ENCODE data around the gene RETREG3. TPM values are rescaled to one million over a fixed set of nuclear protein-coding genes. Genes with fewer than 3 reads are reported as not detected.

The RETREG3 gene
- total and polyA plus RNA-seq, 2 of the 13 experiments (the other 11 are each of a cell fraction or from before 2014, with no cell fraction given) = 47.0 to 55.8 TPM

GRCh38 chr17:42554250-42555121 is 54.7 kb downstream of the RETREG3 start (continued):
- peak; percentile 14; the same call in 1 of the 2 replicates for TF ChIP-seq TIGD3 (CRISPR knock-in tag; IDR thresholded peaks at IDR 0.05; ENCODE audit: borderline replicate concordance)
- TF ChIP-seq KLF15 (CRISPR knock-in tag; IDR thresholded peaks at IDR 0.05; ENCODE audit: borderline replicate concordance) = peak; percentile 72; the same call in 1 of the 2 replicates
- 0 out of 2 replicates have a peak, but pooled peaks have one; percentile 35 for TF ChIP-seq ZNF136 (CRISPR knock-in tag; IDR thresholded peaks at IDR 0.05; ENCODE audit: low read depth)
- TF ChIP-seq ZNF337 (CRISPR knock-in tag; IDR thresholded peaks at IDR 0.05; ENCODE audit: borderline replicate concordance, low read depth) = no peak
- peak; percentile 96 for TF ChIP-seq KAT8 (CRISPR knock-in tag; IDR thresholded peaks at IDR 0.05)
- TF ChIP-seq NONO (IDR thresholded peaks at IDR 0.05) = no peak
- peak; percentile 95 for TF ChIP-seq NONO (CRISPR knock-in tag; conservative IDR thresholded peaks at IDR 0.05)
- TF ChIP-seq ZKSCAN5 (CRISPR knock-in tag; IDR thresholded peaks at IDR 0.05) = peak; percentile 86; the same call in 1 of the 2 replicates
- peak; percentile 90 for TF ChIP-seq POLR2AphosphoS5 (IDR thresholded peaks at IDR 0.05; ENCODE audit: low read depth, low read length)
- TF ChIP-seq, protein P1, sequence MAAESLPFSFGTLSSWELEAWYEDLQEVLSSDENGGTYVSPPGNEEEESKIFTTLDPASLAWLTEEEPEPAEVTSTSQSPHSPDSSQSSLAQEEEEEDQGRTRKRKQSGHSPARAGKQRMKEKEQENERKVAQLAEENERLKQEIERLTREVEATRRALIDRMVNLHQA (CRISPR knock-in tag; IDR thresholded peaks at IDR 0.05) = no peak; the same call in 1 of the 2 replicates
- TF ChIP-seq KDM3A (CRISPR knock-in tag; IDR thresholded peaks at IDR 0.05; ENCODE audit: low read depth) = peak; percentile 93
- TF ChIP-seq PHB2 (IDR thresholded peaks at IDR 0.05; ENCODE audit: partially characterized antibody) = no peak
- peak; percentile 76 for TF ChIP-seq KDM5A (IDR thresholded peaks at IDR 0.05; ENCODE audit: borderline replicate concordance, low read length)
- no peak for TF ChIP-seq ZNF619 (CRISPR knock-in tag; IDR thresholded peaks at IDR 0.05)
- TF ChIP-seq MYPOP (CRISPR knock-in tag; IDR thresholded peaks at IDR 0.05) = peak; percentile 99
- no peak for TF ChIP-seq NFATC3 (CRISPR knock-in tag; IDR thresholded peaks at IDR 0.05)
- TF ChIP-seq AGO1 (IDR thresholded peaks at IDR 0.05; ENCODE audit: low read depth, low read length, poor library complexity, severe bottlenecking) = peak; percentile 90
- TF ChIP-seq IKZF4 (CRISPR knock-in tag; IDR thresholded peaks at IDR 0.05; ENCODE audit: borderline replicate concordance, low read depth, not compliant biosample characterization) = no peak
- no peak for TF ChIP-seq ZNF510 (CRISPR knock-in tag; IDR thresholded peaks at IDR 0.05; ENCODE audit: low read depth)
- TF ChIP-seq ZSCAN29 (CRISPR knock-in tag; conservative IDR thresholded peaks at IDR 0.05) = no peak; the same call in 1 of the 2 replicates
- TF ChIP-seq MEIS2 (CRISPR knock-in tag; IDR thresholded peaks at IDR 0.05) = peak; percentile 79
- TF ChIP-seq, protein P2, sequence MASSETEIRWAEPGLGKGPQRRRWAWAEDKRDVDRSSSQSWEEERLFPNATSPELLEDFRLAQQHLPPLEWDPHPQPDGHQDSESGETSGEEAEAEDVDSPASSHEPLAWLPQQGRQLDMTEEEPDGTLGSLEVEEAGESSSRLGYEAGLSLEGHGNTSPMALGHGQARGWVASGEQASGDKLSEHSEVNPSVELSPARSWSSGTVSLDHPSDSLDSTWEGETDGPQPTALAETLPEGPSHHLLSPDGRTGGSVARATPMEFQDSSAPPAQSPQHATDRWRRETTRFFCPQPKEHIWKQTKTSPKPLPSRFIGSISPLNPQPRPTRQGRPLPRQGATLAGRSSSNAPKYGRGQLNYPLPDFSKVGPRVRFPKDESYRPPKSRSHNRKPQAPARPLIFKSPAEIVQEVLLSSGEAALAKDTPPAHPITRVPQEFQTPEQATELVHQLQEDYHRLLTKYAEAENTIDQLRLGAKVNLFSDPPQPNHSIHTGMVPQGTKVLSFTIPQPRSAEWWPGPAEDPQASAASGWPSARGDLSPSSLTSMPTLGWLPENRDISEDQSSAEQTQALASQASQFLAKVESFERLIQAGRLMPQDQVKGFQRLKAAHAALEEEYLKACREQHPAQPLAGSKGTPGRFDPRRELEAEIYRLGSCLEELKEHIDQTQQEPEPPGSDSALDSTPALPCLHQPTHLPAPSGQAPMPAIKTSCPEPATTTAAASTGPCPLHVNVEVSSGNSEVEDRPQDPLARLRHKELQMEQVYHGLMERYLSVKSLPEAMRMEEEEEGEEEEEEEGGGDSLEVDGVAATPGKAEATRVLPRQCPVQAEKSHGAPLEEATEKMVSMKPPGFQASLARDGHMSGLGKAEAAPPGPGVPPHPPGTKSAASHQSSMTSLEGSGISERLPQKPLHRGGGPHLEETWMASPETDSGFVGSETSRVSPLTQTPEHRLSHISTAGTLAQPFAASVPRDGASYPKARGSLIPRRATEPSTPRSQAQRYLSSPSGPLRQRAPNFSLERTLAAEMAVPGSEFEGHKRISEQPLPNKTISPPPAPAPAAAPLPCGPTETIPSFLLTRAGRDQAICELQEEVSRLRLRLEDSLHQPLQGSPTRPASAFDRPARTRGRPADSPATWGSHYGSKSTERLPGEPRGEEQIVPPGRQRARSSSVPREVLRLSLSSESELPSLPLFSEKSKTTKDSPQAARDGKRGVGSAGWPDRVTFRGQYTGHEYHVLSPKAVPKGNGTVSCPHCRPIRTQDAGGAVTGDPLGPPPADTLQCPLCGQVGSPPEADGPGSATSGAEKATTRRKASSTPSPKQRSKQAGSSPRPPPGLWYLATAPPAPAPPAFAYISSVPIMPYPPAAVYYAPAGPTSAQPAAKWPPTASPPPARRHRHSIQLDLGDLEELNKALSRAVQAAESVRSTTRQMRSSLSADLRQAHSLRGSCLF (CRISPR knock-in tag; IDR thresholded peaks at IDR 0.05; ENCODE audit: borderline replicate concordance) = no peak

All from HepG2 (cell line).